GM19240 (cell line): Measurements from ENCODE around the gene FLAD1.
A peak's percentile ranks its signal among the peaks of the same experiment; 100 is the strongest.

Experiments used
- DNase-seq: peaks from one replicate; pipeline ENCODE4 v3.0.0; 2011; ENCODE audit warnings: low spot score; ENCODE audit not compliant: insufficient read length

FLAD1 gene

GRCh38 chr1:154951901-154952657, 31.1 kb upstream of the FLAD1 start:
- DNase-seq: no peak

GRCh38 chr1:154952664-154953063, 30.5 kb upstream of the FLAD1 start:
- no peak for DNase-seq

- DNase-seq: no peak
These were observed 29.5 kb upstream of the FLAD1 start for GRCh38 chr1:154953611-154954038.

GRCh38 chr1:154954541-154954940, 28.6 kb upstream of the FLAD1 start:
- DNase-seq: no peak

GRCh38 chr1:154955039-154955717, 28.0 kb upstream of the FLAD1 start:
- peak; percentile 81 for DNase-seq

DNA sequence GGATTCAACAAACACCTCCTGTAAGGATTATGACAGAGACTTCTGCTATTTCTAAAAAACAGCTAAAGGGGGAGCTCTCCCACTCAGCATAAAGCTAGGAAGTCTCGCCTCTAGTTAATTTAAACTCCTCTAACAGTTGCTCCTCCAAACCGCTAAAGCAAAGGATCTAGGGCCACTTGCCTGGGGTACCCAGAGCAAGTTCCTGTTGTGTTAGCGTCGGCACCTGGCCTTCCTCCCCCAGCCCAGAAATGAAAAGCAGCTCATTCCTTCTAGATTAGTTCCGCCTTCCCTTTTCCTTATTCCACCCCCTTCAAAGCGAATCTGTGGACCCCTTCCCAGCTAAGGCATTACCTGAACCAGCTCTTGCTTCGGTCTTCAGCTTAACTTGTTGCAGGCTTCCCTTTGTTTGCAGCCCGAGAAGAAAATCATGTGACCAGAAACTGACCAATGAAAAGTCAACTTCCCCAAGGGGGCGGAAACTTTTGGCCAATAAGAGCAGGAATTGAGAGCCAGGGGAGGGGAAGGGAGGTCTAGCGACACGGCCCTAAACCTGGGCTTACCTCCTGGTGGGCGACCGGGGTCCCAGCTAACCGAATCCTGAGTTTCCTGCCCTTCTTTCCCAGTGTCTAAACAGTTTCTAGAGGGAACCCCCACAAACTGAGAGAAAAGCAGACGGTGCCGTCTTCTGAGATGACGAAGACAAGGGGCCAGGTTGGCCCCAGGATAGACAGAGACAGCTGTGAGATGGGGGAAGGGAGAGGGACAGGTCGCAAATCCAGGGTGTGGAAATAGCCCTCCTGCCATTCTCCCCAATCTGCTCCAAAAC, 27.2 kb upstream of the FLAD1 start, which contains the start of gene PBXIP1:
TSS of gene PBXIP1 (minus strand) at position 382 of the 826 bp plus-strand sequence. CDS start 2,378 bp downstream, outside the sequence.
- DNase-seq: peak; percentile 97

GRCh38 chr1:154956544-154956941, 26.6 kb upstream of the FLAD1 start:
- DNase-seq: no peak

GRCh38 chr1:154957091-154957657, 26.0 kb upstream of the FLAD1 start:
- no peak for DNase-seq

DNA sequence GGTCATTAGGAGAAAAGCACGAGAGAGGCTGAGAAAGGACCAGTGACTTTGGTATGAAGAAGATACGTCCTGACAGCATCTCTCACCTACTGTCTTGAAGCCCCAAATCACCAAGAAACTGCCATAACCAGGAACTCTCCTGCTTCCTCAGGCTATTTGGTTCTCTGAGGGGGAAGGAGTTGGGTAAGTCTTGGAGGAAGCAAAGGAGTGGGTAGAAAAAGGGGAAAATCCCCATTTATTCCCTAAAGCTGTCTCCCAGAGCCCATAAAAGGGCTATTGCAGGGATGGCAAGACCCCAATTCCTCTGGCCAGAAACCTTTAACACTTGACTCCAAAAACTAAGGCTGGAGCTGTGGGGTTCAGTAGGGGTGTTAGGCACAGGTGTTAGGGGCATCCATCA, 25.1 kb upstream of the FLAD1 start:
- DNase-seq: no peak

DNA sequence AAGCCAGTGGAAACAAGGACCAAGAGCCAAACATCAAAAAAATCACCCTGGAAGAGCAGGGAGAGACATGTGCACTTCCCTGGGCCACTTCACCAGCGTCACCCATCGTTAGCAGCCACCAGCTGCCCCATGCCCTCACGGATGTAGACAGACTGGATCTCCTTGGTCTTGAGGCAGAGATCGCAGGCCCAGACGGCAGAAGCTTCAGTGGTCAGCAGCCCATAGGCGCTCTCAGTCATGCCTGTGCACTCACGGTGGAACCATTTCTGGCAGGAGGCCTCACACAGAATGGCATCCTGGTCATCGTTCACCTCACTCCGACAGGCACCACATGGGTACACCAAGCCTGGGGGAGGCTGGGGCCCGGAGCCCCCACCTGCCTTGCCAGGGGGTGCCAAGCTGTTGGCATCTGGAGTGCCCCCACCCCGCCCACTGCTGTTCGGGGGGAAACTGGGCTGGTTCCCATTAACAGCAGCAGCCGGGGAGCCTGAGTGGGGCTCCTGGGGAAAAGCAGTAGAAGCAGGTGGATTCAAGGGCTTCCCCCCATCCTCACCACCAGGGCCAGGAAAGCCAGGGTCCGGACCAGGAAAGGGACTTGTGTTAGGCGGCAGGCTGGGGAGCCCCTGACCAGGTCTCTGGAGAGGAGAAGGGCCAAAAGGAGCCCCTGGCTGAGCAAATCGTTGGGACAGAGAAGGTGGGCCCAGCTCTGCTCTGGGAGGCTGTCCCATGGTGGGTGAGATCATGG, 24.3 kb upstream of the FLAD1 start:
- DNase-seq: no peak

DNA sequence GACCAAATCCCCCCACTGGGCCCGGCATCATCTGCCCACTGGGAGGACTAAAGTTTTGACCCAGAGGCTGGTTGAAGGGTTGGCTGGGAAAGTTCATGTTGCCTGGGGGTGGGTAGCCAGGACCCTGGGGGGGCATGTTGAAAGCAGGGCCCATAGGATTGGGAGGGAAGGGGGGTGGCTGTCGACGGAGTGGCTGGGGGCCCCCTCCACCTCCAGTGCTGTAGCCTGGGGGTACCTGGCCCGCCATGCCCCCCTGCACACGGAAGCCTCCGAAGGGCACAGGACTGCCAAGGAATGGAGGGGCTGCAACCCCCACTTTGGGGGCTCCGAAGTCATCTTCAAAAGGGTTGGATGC, 23.7 kb upstream of the FLAD1 start:
- no peak for DNase-seq

GRCh38 chr1:154960446-154961136, 22.6 kb upstream of the FLAD1 start:
- DNase-seq: no peak

DNA sequence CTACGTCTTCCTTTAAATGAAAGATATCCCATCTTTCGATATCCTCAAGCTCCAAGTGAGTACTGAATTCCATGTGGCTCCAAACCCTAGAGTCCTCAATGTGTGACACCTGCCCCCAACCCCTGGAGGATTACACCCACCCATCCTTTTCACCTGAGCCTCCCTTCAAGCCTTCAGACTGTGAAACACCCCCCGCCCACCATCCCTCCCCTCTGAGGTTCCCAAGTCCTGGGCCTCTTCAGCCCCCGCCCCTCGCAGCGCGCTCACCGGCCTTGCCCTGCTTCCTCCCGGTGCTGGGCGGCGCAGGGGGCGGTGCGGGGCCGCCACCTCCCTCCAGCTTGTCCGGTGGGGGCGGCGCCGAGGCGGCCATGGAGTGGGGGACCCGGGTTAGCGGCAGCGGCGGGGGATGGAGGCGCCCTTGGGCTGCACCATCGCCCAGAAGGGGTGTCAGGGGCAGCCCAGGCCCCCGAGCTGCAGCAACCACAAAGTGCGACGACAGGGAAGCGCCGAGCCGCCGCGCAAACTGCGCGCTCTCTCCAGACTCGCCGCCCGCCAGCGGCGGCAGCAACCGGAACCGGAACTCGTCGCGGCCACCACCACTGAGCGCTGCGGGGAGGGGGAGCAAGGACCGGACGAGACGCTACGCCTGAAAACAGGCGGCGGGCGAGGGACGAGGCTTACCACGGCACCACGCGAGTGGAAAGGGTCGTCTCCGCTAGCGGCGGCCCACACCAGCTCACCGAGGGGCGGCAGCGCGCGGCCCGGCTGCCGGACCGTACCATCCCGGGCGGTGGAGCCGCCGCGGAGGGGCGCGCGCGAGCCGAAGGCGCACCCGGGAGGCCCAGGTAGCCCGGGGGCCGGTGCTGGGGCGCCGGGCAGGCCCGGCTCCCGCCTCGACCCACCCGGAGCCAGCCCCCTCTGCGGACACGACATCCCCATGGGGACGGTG, 21.7 kb upstream of the FLAD1 start, which contains the start of gene PYGO2:
TSS of gene PYGO2 (minus strand) at position 576 of the 949 bp plus-strand sequence. CDS start at position 370, 206 bp downstream.
- peak; percentile 82 for DNase-seq

DNA sequence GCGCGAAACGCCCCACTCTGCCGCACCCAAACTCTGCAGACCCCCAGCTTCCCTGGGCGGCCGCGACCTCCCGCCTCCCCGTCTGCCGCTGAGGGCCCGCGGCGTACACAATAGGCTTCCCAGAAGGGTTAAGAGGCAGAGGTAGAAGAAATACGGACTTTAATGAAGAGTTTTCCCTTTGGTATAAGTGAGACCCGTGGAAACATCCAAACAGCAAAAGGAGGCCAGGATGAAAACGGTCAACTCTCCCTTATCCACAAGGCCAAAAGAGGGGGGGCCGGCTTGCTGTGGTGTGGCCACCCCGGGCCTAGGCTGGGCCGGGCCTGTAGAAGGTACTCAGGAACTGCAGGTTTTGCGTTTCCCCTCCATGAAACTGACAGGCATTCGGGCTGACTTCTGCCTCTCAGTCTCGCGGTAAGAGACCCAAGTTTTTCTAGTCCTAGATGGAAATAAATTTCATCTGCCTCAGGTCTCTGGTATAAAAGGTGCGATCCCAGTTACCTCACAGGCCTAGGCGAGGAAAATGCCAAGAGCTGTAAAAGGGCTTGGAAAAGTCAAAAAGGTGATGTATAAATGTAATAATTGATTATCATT, 20.9 kb upstream of the FLAD1 start:
- peak; percentile 43 for DNase-seq

- no peak for DNase-seq
These were observed 20.3 kb upstream of the FLAD1 start for GRCh38 chr1:154962795-154963330.

DNA sequence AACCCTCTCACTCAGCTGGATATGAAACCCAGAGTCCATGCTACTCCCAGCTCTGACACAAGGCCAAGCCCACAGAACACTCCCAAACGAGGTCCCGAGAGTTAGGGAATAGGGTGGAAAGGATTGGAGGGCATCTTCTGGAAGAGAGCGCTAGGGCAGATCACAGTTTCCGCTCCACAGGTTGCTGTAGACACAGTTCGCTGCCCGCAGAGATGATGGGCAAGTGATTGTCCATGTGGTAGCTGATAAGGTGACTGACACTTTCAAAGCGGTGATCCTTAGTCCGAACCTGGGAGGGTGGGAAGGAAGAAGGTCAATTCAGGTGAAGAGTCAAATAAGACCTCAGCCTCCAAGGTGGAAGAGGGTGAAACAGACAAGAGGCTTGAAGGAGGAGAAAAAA, 19.5 kb upstream of the FLAD1 start:
- DNase-seq: no peak

DNA sequence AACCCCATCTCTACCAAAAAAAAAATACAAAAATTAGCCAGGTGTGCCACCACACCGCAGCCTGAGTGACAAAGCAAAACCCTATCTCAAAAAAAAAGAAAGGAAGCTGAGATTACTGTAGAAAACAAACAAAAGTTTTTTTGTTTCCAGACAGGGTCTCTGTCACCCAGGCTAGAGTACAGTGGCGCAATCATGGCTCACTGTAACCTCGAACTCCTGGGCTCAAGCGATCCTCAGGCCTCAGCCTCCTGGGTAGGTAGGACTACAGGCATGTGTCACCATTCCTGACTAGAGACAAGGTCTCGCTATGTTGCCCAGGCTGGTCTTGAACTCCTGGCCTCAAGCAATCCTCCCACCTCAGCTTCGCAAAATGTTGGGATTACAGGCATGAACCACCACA, 18.8 kb upstream of the FLAD1 start:
- DNase-seq: no peak

GRCh38 chr1:154966111-154966510, 17.0 kb upstream of the FLAD1 start:
- DNase-seq: no peak
